Measurements from ENCODE around the gene DNPEP. TPM values are rescaled to one million over a fixed set of nuclear protein-coding genes. Genes with fewer than 3 reads are reported as not detected.

The DNPEP gene
- total and polyA plus RNA-seq, 2 donors (not counting 3 experiments of a cell fraction or from before 2014, with no cell fraction given), result 40.4 to 77.5 TPM

- TF ChIP-seq GATA2 (IDR thresholded peaks at IDR 0.05; ENCODE audit: insufficient read depth, insufficient read length, low read depth, low read length) (no peak), FOS (IDR thresholded peaks at IDR 0.05; ENCODE audit: borderline replicate concordance, insufficient read depth, low read length) (no peak), POLR2A (IDR thresholded peaks at IDR 0.05; ENCODE audit: low read depth, low read length) (no peak), CTCF (IDR thresholded peaks at IDR 0.05; ENCODE audit: extremely low read depth in 1 of 2, insufficient read depth in 1 of 2, low read depth in 1 of 2, low read length in 2 of 2) (no peak), MAX (IDR thresholded peaks at IDR 0.05; ENCODE audit: insufficient read depth, insufficient read length) (no peak), POLR2AphosphoS5 (IDR thresholded peaks at IDR 0.05; ENCODE audit: insufficient read depth, low read depth, low read length) (no peak), JUN (IDR thresholded peaks at IDR 0.05; ENCODE audit: borderline replicate concordance, insufficient read depth, insufficient read length, low read depth) (no peak), MYC (IDR thresholded peaks at IDR 0.05; ENCODE audit: low read depth, low read length) (no peak), EZH2 (IDR thresholded peaks at IDR 0.05; ENCODE audit: borderline replicate concordance, low read depth, low read length, severe bottlenecking) (peak; percentile 5)
- no peaks in the 10 kb centered on the region for H3K9me1 ChIP-seq (replicated peaks; ENCODE audit: control insufficient read depth, extremely low read depth, insufficient read depth, low read length)
- peaks cover 23 to 29% of the 10 kb centered on the region in 2 experiments for H3K27me3 ChIP-seq (ENCODE audit: control insufficient read depth in 2 of 2, insufficient read depth in 2 of 2, low read length in 2 of 2)
- H3K36me3 ChIP-seq (ENCODE audit: control insufficient read depth in 2 of 2, extremely low read depth in 1 of 2, insufficient read depth in 2 of 2, low read length in 2 of 2), result no peaks in the 10 kb centered on the region
- no TSS peak for BruUV-seq (replicated peaks)
- no peaks in the 10 kb centered on the region for H3K4me1 ChIP-seq (ENCODE audit: control insufficient read depth, extremely low read depth, insufficient read depth, low read length)
- H3K27ac ChIP-seq (ENCODE audit: insufficient read depth, low read depth, low read length), result no peak overlapping the region
- H3K9me3 ChIP-seq (replicated peaks; ENCODE audit: control insufficient read depth, insufficient read depth, low read length), result no peaks in the 10 kb centered on the region
- H3K9ac ChIP-seq (replicated peaks; ENCODE audit: extremely low read depth, insufficient read depth, low read length), result no peak overlapping the region
- DNase-seq (ENCODE audit: low read depth, low spot score) (no peak), FAIRE-seq (no peak)
- dilution Hi-C loops (cut with MboI; ENCODE audit: extremely low pct_ligation_motif_present, low sequenced_read_pairs), result no loop called here
- no peaks in the 10 kb centered on the region for H4K20me1 ChIP-seq (replicated peaks; ENCODE audit: control insufficient read depth, extremely low read depth, insufficient read depth, low read length)
- no peak overlapping the region for H3K4me2 ChIP-seq (ENCODE audit: insufficient read depth, low read length)
- H2AFZ ChIP-seq (ENCODE audit: low read depth, low read length), result no peak overlapping the region
- H3K4me3 ChIP-seq (replicated peaks in 1 of 3; ENCODE audit: insufficient read depth in 1 of 3, low read depth in 1 of 3, low read length in 3 of 3), result no peak overlapping the region
- ChIA-PET POLR2A (no interaction called here), CTCF (interaction anchor here (0.9 to 1.6 kb wide), 3 partner anchors 77 to 111 kb away, joined by 3 to 5 read pairs (median 4); a partner anchor contains a TSS)
- intact Hi-C loops (cut with micrococcal nuclease), result no loop called here
- H3K79me2 ChIP-seq (ENCODE audit: control insufficient read depth, insufficient read depth, low read length), result no peaks in the 10 kb centered on the region
Measured at GRCh38 chr2:219419012-219419324, 31.3 kb upstream of the DNPEP start.
